HepG2 (cell line): ENCODE results near the gene ADI1. TPM values are rescaled to one million over a fixed set of nuclear protein-coding genes. Genes with fewer than 3 reads are reported as not detected.

Experiments used
- ATF2 ChIP-seq: sonication (generic); formaldehyde crosslinking; IDR thresholded peaks from 2 replicates; pipeline ENCODE4 v1.4.0; 2020; ENCODE audit warnings: missing genetic modification reagents
- ATF7 ChIP-seq, 2 experiments: fragments of 450-650 bp in 1 of 2; sonication (generic) in 1 of 2; formaldehyde crosslinking in 1 of 2; IDR thresholded peaks; 2 replicates each; pipeline versions ENCODE4 v1.4.0 to v1.6.1; 2016 to 2020; ENCODE audit warnings: antibody characterized with exemption in 1 of 2, mild to moderate bottlenecking in 1 of 2, missing genetic modification reagents in 1 of 2
- CHD2 ChIP-seq: IDR thresholded peaks from 2 replicates; pipeline ENCODE4 v1.6.1; 2011; ENCODE audit warnings: low read depth, low read length, improper control_type of control experiment
- FOXK2 ChIP-seq: fragments of 450-650 bp; IDR thresholded peaks from 2 replicates; pipeline ENCODE4 v1.6.1; 2016
- FOXM1 ChIP-seq: sonication (generic); formaldehyde crosslinking; IDR thresholded peaks from 2 replicates; pipeline ENCODE4 v1.5.0; 2020; ENCODE audit warnings: missing genetic modification reagents
- GATAD1 ChIP-seq: IDR thresholded peaks from 2 replicates; pipeline ENCODE4 v1.6.1; 2016; ENCODE audit warnings: missing genetic modification reagents, missing compliant biosample characterization
- IKZF1 ChIP-seq: fragments of 450-650 bp; IDR thresholded peaks from 2 replicates; pipeline ENCODE4 v1.7.1; 2016
- KDM3A ChIP-seq: IDR thresholded peaks from 2 replicates; pipeline ENCODE4 v1.6.1; 2018; ENCODE audit warnings: low read depth, missing compliant biosample characterization
- KLF11 ChIP-seq: IDR thresholded peaks from 2 replicates; pipeline ENCODE4 v1.6.1; 2016; ENCODE audit warnings: missing compliant biosample characterization
- MAFG ChIP-seq: sonication (generic); formaldehyde crosslinking; IDR thresholded peaks from 2 replicates; pipeline ENCODE4 v1.5.1; 2020; ENCODE audit warnings: mild to moderate bottlenecking, missing genetic modification reagents
- NPAS2 ChIP-seq: sonication (generic); formaldehyde crosslinking; IDR thresholded peaks from 2 replicates; pipeline ENCODE4 v1.8.0; 2022; ENCODE audit warnings: mild to moderate bottlenecking, missing genetic modification reagents, borderline replicate concordance
- PPARG ChIP-seq: conservative IDR thresholded peaks from 2 replicates; pipeline ENCODE4 v1.6.1; 2016; ENCODE audit warnings: missing biosample characterization, missing genetic modification reagents
- SIX4 ChIP-seq: sonication (generic); formaldehyde crosslinking; IDR thresholded peaks from 2 replicates; pipeline ENCODE4 v1.4.0; 2020; ENCODE audit warnings: missing genetic modification reagents
- SPEN ChIP-seq: sonication (generic); formaldehyde crosslinking; IDR thresholded peaks from 2 replicates; pipeline ENCODE4 v1.5.1; 2020; ENCODE audit warnings: low read depth, mild to moderate bottlenecking, missing genetic modification reagents
- WIZ ChIP-seq: sonication (generic); formaldehyde crosslinking; IDR thresholded peaks from 2 replicates; pipeline ENCODE4 v1.5.1; 2020; ENCODE audit warnings: mild to moderate bottlenecking, missing genetic modification reagents
- ZBTB1 ChIP-seq: sonication (generic); formaldehyde crosslinking; IDR thresholded peaks from 2 replicates; pipeline ENCODE4 v1.4.0; 2020; ENCODE audit warnings: missing genetic modification reagents, borderline replicate concordance
- ZBTB38 ChIP-seq: sonication (generic); formaldehyde crosslinking; IDR thresholded peaks from 2 replicates; pipeline ENCODE4 v1.5.1; 2020; ENCODE audit warnings: mild to moderate bottlenecking, missing genetic modification reagents
- ZMYM2 ChIP-seq: sonication (generic); formaldehyde crosslinking; IDR thresholded peaks from 2 replicates; pipeline ENCODE4 v1.8.0; 2022; ENCODE audit warnings: mild to moderate bottlenecking, missing genetic modification reagents
- ZNF17 ChIP-seq: sonication (generic); formaldehyde crosslinking; IDR thresholded peaks from 2 replicates; pipeline ENCODE4 v1.5.0; 2020; ENCODE audit warnings: mild to moderate bottlenecking, missing genetic modification reagents
- ZNF18 ChIP-seq: sonication (generic); formaldehyde crosslinking; IDR thresholded peaks from 2 replicates; pipeline ENCODE4 v1.8.0; 2022; ENCODE audit warnings: mild to moderate bottlenecking, missing genetic modification reagents; ENCODE audit not compliant: insufficient replicate concordance
- ZNF234 ChIP-seq: sonication (generic); formaldehyde crosslinking; conservative IDR thresholded peaks from 2 replicates; pipeline ENCODE4 v1.5.1; 2020; ENCODE audit warnings: mild to moderate bottlenecking, missing genetic modification reagents
- ZNF264 ChIP-seq: sonication (generic); formaldehyde crosslinking; IDR thresholded peaks from 2 replicates; pipeline ENCODE4 v1.4.0; 2020; ENCODE audit warnings: missing genetic modification reagents
- ZNF501 ChIP-seq: sonication (generic); formaldehyde crosslinking; IDR thresholded peaks from 2 replicates; pipeline ENCODE4 v1.5.1; 2020; ENCODE audit warnings: mild to moderate bottlenecking, moderate library complexity, missing genetic modification reagents
- ZNF605 ChIP-seq: sonication (generic); formaldehyde crosslinking; IDR thresholded peaks from 2 replicates; pipeline ENCODE4 v1.8.0; 2022; ENCODE audit warnings: mild to moderate bottlenecking, missing genetic modification reagents
- polyA plus RNA-seq, 8 experiments: library from polyadenylated mRNA; depleted of rRNA in 3 of 8; stranded (reverse) in 7 of 8; unstranded in 1 of 8; fragments of >200 nt; fragmentation: Illumina TruSeq in 4 of 8; extraction: Trizol in 4 of 8; gene quantifications; 2 replicates each; pipeline versions ENCODE4 v1.2.1 to v1.2.3, GENCODE V29; 2011 to 2016; ENCODE audit warnings: low read depth in 4 of 8, missing spikeins in 1 of 8, mixed read lengths in 1 of 8; ENCODE audit not compliant: insufficient read depth in 1 of 8
- total RNA-seq, 5 experiments: library from RNA; depleted of rRNA; stranded (reverse); fragments of >200 nt; fragmentation: Illumina TruSeq; extraction: Trizol; gene quantifications; 2 replicates each; pipeline ENCODE4 v1.2.3, GENCODE V29; 2016; ENCODE audit warnings: low read depth in 1 of 5

Gene ADI1
- total and polyA plus RNA-seq, 2 of the 13 experiments (the other 11 are each of a cell fraction or from before 2014, with no cell fraction given): 28.7 to 123 TPM

- TF ChIP-seq ZBTB38 (0 out of 2 replicates have a peak, but pooled peaks have one; percentile 16), ZBTB1 (CRISPR knock-in tag) (no peak), FOXM1 (no peak), ZNF18 (no peak), ZNF17 (no peak), MAFG (no peak), IKZF1 (no peak), ATF2 (CRISPR knock-in tag) (no peak), ZNF234 (CRISPR knock-in tag) (no peak), ZMYM2 (CRISPR knock-in tag) (no peak), FOXK2 (no peak), WIZ (CRISPR knock-in tag) (no peak), SIX4 (0 out of 2 replicates have a peak, but pooled peaks have one; percentile 53), ATF7 (IDR thresholded peaks at IDR 0.05) (no peak), ATF7 (CRISPR knock-in tag; IDR thresholded peaks at IDR 0.05) (no peak), CHD2 (no peak), KLF11 (CRISPR knock-in tag) (peak; percentile 34; the same call in 1 of the 2 replicates), NPAS2 (no peak), KDM3A (CRISPR knock-in tag) (0 out of 2 replicates have a peak, but pooled peaks have one; percentile 27), ZNF501 (CRISPR knock-in tag) (peak; percentile 39), GATAD1 (peak; percentile 83), ZNF605 (CRISPR knock-in tag) (no peak), PPARG (peak; percentile 24; the same call in 1 of the 2 replicates), ZNF264 (CRISPR knock-in tag) (0 out of 2 replicates have a peak, but pooled peaks have one; percentile 49), SPEN (CRISPR knock-in tag) (no peak; the same call in 1 of the 2 replicates)
Measured at GRCh38 chr2:3536682-3537632, 17.6 kb upstream of the ADI1 start (continued).
